Skeletal muscle satellite cell (primary cell): ENCODE measurements around the gene HECTD4.

Experiments used
- H3K27me3 ChIP-seq: 2 replicates; pipeline ENCODE4 v1.7.0; 2013; ENCODE audit warnings: low read length; ENCODE audit not compliant: control insufficient read depth, insufficient read depth
- H3K36me3 ChIP-seq: 2 replicates; pipeline ENCODE4 v1.7.0; 2013; ENCODE audit warnings: mild to moderate bottlenecking, control low read depth, low read length; ENCODE audit not compliant: insufficient read depth
- H3K4me1 ChIP-seq: 2 replicates; pipeline ENCODE4 v1.7.0; 2013; ENCODE audit warnings: low read length; ENCODE audit not compliant: control insufficient read depth, insufficient read depth
- H3K4me2 ChIP-seq: 2 replicates; pipeline ENCODE4 v1.7.0; 2013; ENCODE audit warnings: mild to moderate bottlenecking, low read length
- H3K4me3 ChIP-seq: 2 replicates; pipeline ENCODE4 v1.7.0; 2013; ENCODE audit warnings: low read length
- H3K9ac ChIP-seq: 2 replicates; pipeline ENCODE4 v1.7.0; 2013; ENCODE audit warnings: mild to moderate bottlenecking, low read depth, low read length, moderate library complexity
- H3K9me3 ChIP-seq: replicated peaks from 2 replicates; pipeline ENCODE4 v1.7.0; 2013; ENCODE audit warnings: mild to moderate bottlenecking, control low read depth, low read length

The HECTD4 gene

GRCh38 chr12:112294793-112295192 lies 87.4 kb downstream of the HECTD4 start:
- Histone ChIP-seq H3K9me3 (no peaks in the 10 kb centered on the region), H3K4me1 (no peaks in the 10 kb centered on the region), H3K27me3 (no peaks in the 10 kb centered on the region), H3K36me3 (peaks cover 5% of the 10 kb centered on the region), H3K4me2 (no peak overlapping the region), H3K9ac (no peak overlapping the region), H3K4me3 (no peak overlapping the region)

GRCh38 chr12:112288638-112289037 lies 93.6 kb downstream of the HECTD4 start:
- H3K9ac ChIP-seq, result no peak overlapping the region
- peaks cover 5% of the 10 kb centered on the region for H3K36me3 ChIP-seq
- no peaks in the 10 kb centered on the region for H3K27me3 ChIP-seq
- no peaks in the 10 kb centered on the region for H3K4me1 ChIP-seq
- H3K9me3 ChIP-seq, result no peaks in the 10 kb centered on the region
- no peak overlapping the region for H3K4me3 ChIP-seq
- H3K4me2 ChIP-seq, result no peak overlapping the region

- Histone ChIP-seq H3K36me3 (peaks cover 5% of the 10 kb centered on the region), H3K4me2 (no peak overlapping the region), H3K4me1 (no peaks in the 10 kb centered on the region), H3K27me3 (no peaks in the 10 kb centered on the region), H3K9ac (no peak overlapping the region), H3K4me3 (no peak overlapping the region), H3K9me3 (no peaks in the 10 kb centered on the region)
These were observed 96.4 kb downstream of the HECTD4 start for GRCh38 chr12:112285600-112286401.

- H3K4me1 ChIP-seq, result no peaks in the 10 kb centered on the region
These were observed 98.7 kb downstream of the HECTD4 start for GRCh38 chr12:112283546-112283945.

GRCh38 chr12:112282920-112283319 lies 99.3 kb downstream of the HECTD4 start:
- H3K27me3 ChIP-seq, result no peaks in the 10 kb centered on the region
- no peak overlapping the region for H3K4me3 ChIP-seq
- H3K9ac ChIP-seq, result no peak overlapping the region
- H3K36me3 ChIP-seq, result no peaks in the 10 kb centered on the region
- no peaks in the 10 kb centered on the region for H3K4me1 ChIP-seq
- H3K9me3 ChIP-seq, result no peaks in the 10 kb centered on the region
- H3K4me2 ChIP-seq, result no peak overlapping the region

More at GRCh38 chr12:112283546-112283945, 98.7 kb downstream of the HECTD4 start:
- Histone ChIP-seq H3K9me3 (no peaks in the 10 kb centered on the region), H3K4me2 (no peak overlapping the region), H3K36me3 (peaks cover 3% of the 10 kb centered on the region), H3K27me3 (no peaks in the 10 kb centered on the region), H3K9ac (no peak overlapping the region), H3K4me3 (no peak overlapping the region)

GRCh38 chr12:112275836-112276235 lies 106.4 kb downstream of the HECTD4 start:
- peaks cover 5% of the 10 kb centered on the region for H3K36me3 ChIP-seq
- no peak overlapping the region for H3K4me2 ChIP-seq
- no peaks in the 10 kb centered on the region for H3K27me3 ChIP-seq
- no peaks in the 10 kb centered on the region for H3K9me3 ChIP-seq
- no peaks in the 10 kb centered on the region for H3K4me1 ChIP-seq
- H3K4me3 ChIP-seq, result no peak overlapping the region
- H3K9ac ChIP-seq, result no peak overlapping the region

- peaks cover 6% of the 10 kb centered on the region for H3K36me3 ChIP-seq
- no peak overlapping the region for H3K4me2 ChIP-seq
- no peaks in the 10 kb centered on the region for H3K4me1 ChIP-seq
- no peaks in the 10 kb centered on the region for H3K9me3 ChIP-seq
- H3K9ac ChIP-seq, result no peak overlapping the region
- H3K27me3 ChIP-seq, result no peaks in the 10 kb centered on the region
- H3K4me3 ChIP-seq, result no peak overlapping the region
These were observed 107.0 kb downstream of the HECTD4 start for GRCh38 chr12:112275207-112275606.

GRCh38 chr12:112270673-112271072 lies 111.6 kb downstream of the HECTD4 start:
- Histone ChIP-seq H3K27me3 (no peaks in the 10 kb centered on the region), H3K4me2 (no peak overlapping the region), H3K4me1 (no peaks in the 10 kb centered on the region), H3K36me3 (peaks cover 25% of the 10 kb centered on the region), H3K9ac (no peak overlapping the region), H3K4me3 (no peak overlapping the region), H3K9me3 (no peaks in the 10 kb centered on the region)

- peaks cover 30% of the 10 kb centered on the region for H3K36me3 ChIP-seq
- no peak overlapping the region for H3K9ac ChIP-seq
- no peak overlapping the region for H3K4me2 ChIP-seq
- no peak overlapping the region for H3K4me3 ChIP-seq
- no peaks in the 10 kb centered on the region for H3K27me3 ChIP-seq
- H3K4me1 ChIP-seq, result no peaks in the 10 kb centered on the region
- H3K9me3 ChIP-seq, result no peaks in the 10 kb centered on the region
These were observed 115.8 kb downstream of the HECTD4 start for GRCh38 chr12:112266473-112266872.

GRCh38 chr12:112261559-112261958 lies 120.7 kb downstream of the HECTD4 start:
- no peak overlapping the region for H3K4me2 ChIP-seq
- H3K4me3 ChIP-seq, result no peak overlapping the region
- H3K4me1 ChIP-seq, result no peaks in the 10 kb centered on the region
- H3K9ac ChIP-seq, result no peak overlapping the region
- no peaks in the 10 kb centered on the region for H3K9me3 ChIP-seq
- no peaks in the 10 kb centered on the region for H3K27me3 ChIP-seq
- peaks cover 32% of the 10 kb centered on the region for H3K36me3 ChIP-seq

GRCh38 chr12:112258926-112259325 lies 123.3 kb downstream of the HECTD4 start:
- H3K27me3 ChIP-seq, result no peaks in the 10 kb centered on the region
- H3K9ac ChIP-seq, result no peak overlapping the region
- peaks cover 44% of the 10 kb centered on the region for H3K36me3 ChIP-seq
- no peak overlapping the region for H3K4me3 ChIP-seq
- no peaks in the 10 kb centered on the region for H3K4me1 ChIP-seq
- H3K4me2 ChIP-seq, result no peak overlapping the region
- no peaks in the 10 kb centered on the region for H3K9me3 ChIP-seq

GRCh38 chr12:112256780-112257179 lies 125.5 kb downstream of the HECTD4 start:
- H3K36me3 ChIP-seq, result peaks cover 45% of the 10 kb centered on the region
- no peak overlapping the region for H3K4me2 ChIP-seq

More at GRCh38 chr12:112256780-112257179, 125.5 kb downstream of the HECTD4 start:
- H3K4me1 ChIP-seq, result peaks cover 8% of the 10 kb centered on the region
- H3K9me3 ChIP-seq, result no peaks in the 10 kb centered on the region
- H3K27me3 ChIP-seq, result no peaks in the 10 kb centered on the region
- no peak overlapping the region for H3K4me3 ChIP-seq
- no peak overlapping the region for H3K9ac ChIP-seq
